GM12891 (cell line): ENCODE measurements around the gene UBLCP1.

ENCODE experiments used
- POLR2A ChIP-seq: IDR thresholded peaks from 2 replicates; pipeline ENCODE4 v1.6.1; 2011; ENCODE audit warnings: low read depth, low read length, control low read depth
- TAF1 ChIP-seq: IDR thresholded peaks from 2 replicates; pipeline ENCODE4 v1.6.1; 2011; ENCODE audit warnings: low read depth, low read length, control low read depth

GRCh38 chr5:159274676-159275075 lies 11.6 kb downstream of the UBLCP1 start:
- no peak for TF ChIP-seq POLR2A
- no peak for TF ChIP-seq TAF1
